IPS DF 6.9 (cell line): ENCODE results near the gene FIZ1.

Experiments
- DNase-seq: peaks from one replicate; pipeline ENCODE4 v3.0.0-alpha.2; 2013; ENCODE audit warnings: low read depth, low spot score
- H3K27ac ChIP-seq: one replicate; pipeline ENCODE4 v1.5.1; 2013; ENCODE audit warnings: low read length, control low read depth
- H3K27me3 ChIP-seq: 2 replicates; pipeline ENCODE4 v1.6.1; 2013; ENCODE audit warnings: mild to moderate bottlenecking, low read length; ENCODE audit not compliant: control insufficient read depth, insufficient read depth
- H3K36me3 ChIP-seq: 2 replicates; pipeline ENCODE4 v1.6.1; 2013; ENCODE audit warnings: low read length; ENCODE audit not compliant: control insufficient read depth, insufficient read depth
- H3K4me1 ChIP-seq: 2 replicates; pipeline ENCODE4 v1.6.1; 2013; ENCODE audit warnings: low read length; ENCODE audit not compliant: control insufficient read depth, insufficient read depth
- H3K4me3 ChIP-seq: 2 replicates; pipeline ENCODE4 v1.5.1; 2013; ENCODE audit warnings: mild to moderate bottlenecking, low read length
- H3K9me3 ChIP-seq: 2 replicates; pipeline ENCODE4 v1.6.1; 2013; ENCODE audit warnings: low read length, inconsistent platforms; ENCODE audit not compliant: control insufficient read depth, insufficient read depth
- WGBS: extraction: QIAGEN DNeasy Blood & Tissue Kit; methylation state at CpG from one replicate; pipeline ENCODE4 v1.1.7; 2013; ENCODE audit warnings: mixed read lengths, missing lambda C conversion rate; ENCODE audit not compliant: insufficient read length, insufficient coverage; 5-methylcytosine and 5-hydroxymethylcytosine counted together

FIZ1 gene

GRCh38 chr19:55602104-55603001, 3.0 kb upstream of the FIZ1 start:
- WGBS: no CpG with 5 or more reads among the region's 60 CpGs
- Histone ChIP-seq H3K4me3 (no peak overlapping the region), H3K27ac (no peak overlapping the region), H3K36me3 (no peaks in the 10 kb centered on the region), H3K4me1 (peaks cover 1% of the 10 kb centered on the region), H3K27me3 (no peaks in the 10 kb centered on the region), H3K9me3 (no peaks in the 10 kb centered on the region)
- no peak for DNase-seq

DNA sequence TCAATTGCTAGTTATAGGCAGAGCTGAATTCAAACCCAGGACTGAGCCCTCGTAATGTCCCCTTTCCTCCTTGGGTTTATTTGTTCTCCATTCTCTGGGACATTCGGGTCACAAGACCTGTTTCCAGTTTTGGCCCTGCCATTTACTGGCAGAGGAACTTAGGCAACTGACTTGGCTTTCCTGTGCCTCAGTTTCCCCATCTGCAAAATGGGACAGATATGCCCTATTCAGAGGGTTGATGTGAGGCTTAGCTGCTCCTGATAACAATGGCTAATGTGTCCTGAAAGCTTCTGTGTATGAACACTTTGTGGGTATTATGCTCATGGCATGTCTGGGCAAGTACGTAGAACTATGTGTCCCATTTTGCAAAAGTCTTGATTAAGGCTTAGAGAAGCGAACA, 1.8 kb upstream of the FIZ1 start:
- peaks cover 1% of the 10 kb centered on the region for H3K4me1 ChIP-seq
- H3K9me3 ChIP-seq: no peaks in the 10 kb centered on the region
- WGBS: no CpG with 5 or more reads among the region's 4 CpGs
- no peak for DNase-seq
- H3K4me3 ChIP-seq: no peak overlapping the region; the same call in 1 of the 2 replicates
- H3K27ac ChIP-seq: no peak overlapping the region
- H3K36me3 ChIP-seq: no peaks in the 10 kb centered on the region
- no peaks in the 10 kb centered on the region for H3K27me3 ChIP-seq

DNA sequence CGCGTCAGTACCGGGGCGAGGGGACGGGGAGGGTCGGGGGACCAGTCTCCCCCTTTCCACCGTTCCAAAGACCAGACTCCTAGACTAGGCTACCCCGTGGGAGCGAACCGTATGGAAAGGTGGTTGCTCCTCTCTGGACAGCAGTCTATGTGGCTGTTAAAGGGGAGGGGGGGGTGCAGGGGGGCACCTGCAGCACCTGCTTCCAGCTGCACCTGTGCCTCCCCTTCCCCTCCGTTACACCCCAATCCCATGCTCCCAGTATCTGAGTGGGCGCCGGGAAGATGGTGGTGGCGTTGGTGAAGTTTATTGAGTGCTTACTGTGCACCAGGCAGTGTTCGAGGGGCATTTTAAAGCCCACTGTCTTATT, 1.3 kb upstream of the FIZ1 start:
- H3K4me1 ChIP-seq: peaks cover 1% of the 10 kb centered on the region
- H3K27ac ChIP-seq: no peak overlapping the region
- no CpG with 5 or more reads among the region's 15 CpGs for WGBS

DNA sequence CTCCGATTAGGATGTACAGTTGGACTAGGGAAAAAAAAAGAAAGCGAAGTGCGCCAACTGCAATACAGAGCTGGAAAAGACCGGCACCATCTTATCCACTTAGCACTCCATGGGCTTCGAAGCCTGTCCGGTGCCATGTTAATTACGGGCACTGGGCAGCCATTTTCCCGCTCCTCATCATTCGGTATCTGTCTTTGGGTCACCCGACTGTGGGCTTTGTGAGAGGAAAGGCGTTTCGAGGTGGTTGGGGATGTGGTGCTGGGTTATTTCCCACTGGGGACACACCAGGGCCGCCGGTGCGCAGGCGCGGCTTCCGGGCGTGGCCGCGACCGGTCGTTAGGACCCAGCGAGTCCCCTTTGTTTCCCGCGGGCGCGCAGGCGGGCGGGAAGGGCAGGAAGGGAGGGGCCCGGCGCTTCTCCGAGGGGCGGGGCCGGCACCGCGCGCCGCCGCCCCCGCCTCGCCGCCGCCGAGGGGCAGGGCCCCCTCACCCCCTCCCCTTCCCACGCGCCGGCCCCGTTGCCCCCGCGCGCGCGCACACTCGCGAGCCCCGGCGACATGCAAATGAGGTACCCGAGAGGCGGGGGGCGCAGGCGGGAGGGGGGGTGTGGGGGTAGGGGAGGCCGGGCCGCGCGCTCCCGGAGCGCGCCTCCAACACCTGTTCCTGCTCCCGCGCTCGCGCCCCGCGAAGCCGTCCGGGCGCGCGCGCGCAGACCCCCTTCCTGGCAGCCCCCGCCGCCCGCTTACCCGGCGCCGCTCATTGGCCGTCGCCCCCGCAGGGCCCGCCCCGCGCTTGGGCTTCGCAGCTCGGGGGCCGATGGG, 735 bp upstream of the FIZ1 start, which contains the start of gene ZNF524:
ZNF524 (plus strand) TSS at position 447 of the 820 bp plus-strand sequence. CDS start 1,825 bp downstream, outside the sequence.
- DNase-seq: no peak
- no CpG with 5 or more reads among the region's 97 CpGs for WGBS

More for the DNA sequence above, 1.3 kb upstream of the FIZ1 start:
- no peaks in the 10 kb centered on the region for H3K27me3 ChIP-seq
- DNase-seq: no peak
- no peaks in the 10 kb centered on the region for H3K9me3 ChIP-seq
- peak overlapping the region; percentile 68; the same call in 1 of the 2 replicates for H3K4me3 ChIP-seq
- no peaks in the 10 kb centered on the region for H3K36me3 ChIP-seq

DNA sequence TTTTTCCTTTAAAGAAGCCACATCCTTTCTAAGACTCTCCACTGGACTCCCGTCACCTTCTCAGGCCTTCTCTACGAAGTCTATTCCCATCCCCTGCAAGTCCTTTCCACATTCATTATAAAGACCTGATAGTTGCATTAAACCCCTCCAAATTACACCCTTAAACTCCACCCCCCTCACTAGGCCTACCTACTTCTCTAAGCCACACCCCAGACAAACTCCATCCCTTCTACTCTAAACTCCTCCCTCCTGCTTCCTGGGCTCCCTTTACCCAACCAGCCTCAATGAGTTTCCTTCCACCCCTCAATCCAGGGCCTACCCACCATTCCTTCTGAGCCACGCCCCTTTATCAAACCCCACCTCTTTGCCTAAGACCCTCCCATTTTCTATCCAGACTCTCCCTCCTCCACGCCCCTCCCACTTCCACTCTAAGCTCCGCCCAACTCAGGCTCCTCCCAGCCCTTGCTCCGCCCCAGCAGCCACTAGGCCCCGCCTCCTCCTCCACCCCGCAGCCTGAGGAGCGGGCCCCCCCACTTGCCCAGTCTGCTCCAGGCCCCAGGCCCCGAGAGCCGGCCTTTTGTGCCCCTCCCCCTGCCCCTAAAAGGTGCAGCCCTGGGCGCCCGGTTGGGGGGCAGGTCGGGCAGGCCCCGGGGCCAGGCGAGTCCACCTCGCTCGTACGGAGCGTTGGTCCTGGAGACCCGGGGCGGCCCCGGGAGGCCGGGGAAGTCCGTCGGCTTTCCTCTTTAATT, 424 bp downstream of the FIZ1 start:
- no CpG with 5 or more reads among the region's 26 CpGs for WGBS
- DNase-seq: peak; percentile 94
- Histone ChIP-seq H3K9me3 (no peaks in the 10 kb centered on the region), H3K36me3 (no peaks in the 10 kb centered on the region), H3K4me1 (peaks cover 1% of the 10 kb centered on the region), H3K27me3 (no peaks in the 10 kb centered on the region), H3K4me3 (peak overlapping the region; percentile 68; the same call in 1 of the 2 replicates), H3K27ac (no peak overlapping the region)

More for the DNA sequence above, 735 bp upstream of the FIZ1 start, which contains the start of gene ZNF524:
- Histone ChIP-seq H3K4me3 (peak within 1 kb of the TSS; percentile 68; the same call in 1 of the 2 replicates), H3K9me3 (no peaks in the 10 kb centered on the region), H3K27ac (no peak within 1 kb of the TSS), H3K4me1 (peaks cover 1% of the 10 kb centered on the region), H3K27me3 (no peaks in the 10 kb centered on the region), H3K36me3 (no peaks in the 10 kb centered on the region)

DNA sequence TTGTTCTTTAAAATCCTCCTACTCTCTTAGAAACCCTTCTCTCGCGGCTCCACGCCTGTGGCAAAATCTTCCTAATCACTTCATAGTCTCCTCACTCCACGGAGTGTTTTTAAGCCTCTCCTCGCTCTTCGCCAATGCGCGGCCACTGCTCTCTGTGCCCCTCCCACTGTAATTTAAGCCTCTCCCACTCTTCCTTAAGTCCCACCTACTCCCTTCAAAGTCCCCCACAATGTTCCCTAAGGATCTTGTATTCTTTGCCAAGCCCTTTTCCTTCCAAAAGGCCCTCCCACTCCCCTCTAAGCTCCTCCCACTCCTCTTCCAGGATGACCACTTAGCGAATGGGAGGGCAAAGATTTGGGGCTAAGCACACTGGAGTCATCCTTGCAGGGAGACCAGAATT, 1.3 kb downstream of the FIZ1 start:
- no peak for DNase-seq
- H3K4me1 ChIP-seq: no peaks in the 10 kb centered on the region; the same call in none of the 2 replicates
- no peaks in the 10 kb centered on the region for H3K27me3 ChIP-seq
- no CpG with 5 or more reads among the region's 9 CpGs for WGBS
- no peak overlapping the region for H3K27ac ChIP-seq
- H3K4me3 ChIP-seq: no peak overlapping the region
- no peaks in the 10 kb centered on the region for H3K36me3 ChIP-seq
- no peaks in the 10 kb centered on the region for H3K9me3 ChIP-seq

GRCh38 chr19:55597501-55597921, 1.8 kb downstream of the FIZ1 start:
- H3K27ac ChIP-seq: no peak overlapping the region
- H3K4me3 ChIP-seq: no peak overlapping the region
- H3K36me3 ChIP-seq: no peaks in the 10 kb centered on the region; the same call in 1 of the 2 replicates
- no CpG with 5 or more reads among the region's 30 CpGs for WGBS
- no peaks in the 10 kb centered on the region for H3K9me3 ChIP-seq
- peaks cover under 1% of the 10 kb centered on the region for H3K4me1 ChIP-seq
- no peak for DNase-seq
- H3K27me3 ChIP-seq: no peaks in the 10 kb centered on the region

DNA sequence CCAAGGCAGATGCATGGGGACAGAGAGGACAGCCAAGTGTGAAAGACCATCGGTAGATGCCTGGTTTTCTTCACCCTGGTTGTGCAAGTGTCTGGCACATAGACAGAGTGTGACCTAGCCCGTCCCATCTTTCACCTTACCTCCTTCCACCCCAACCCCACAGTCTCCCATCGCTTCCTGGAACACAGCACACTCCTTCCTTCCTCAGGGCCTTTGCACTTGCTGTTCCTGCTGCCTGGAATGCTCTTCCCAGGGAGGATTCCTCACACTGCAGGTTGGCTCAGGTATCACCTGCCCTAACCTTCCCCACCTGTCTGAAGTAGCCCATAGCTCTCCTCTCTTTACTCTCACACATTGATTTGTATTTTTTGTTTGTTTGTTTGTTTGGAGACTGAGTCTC, 3.0 kb downstream of the FIZ1 start:
- Histone ChIP-seq H3K36me3 (no peaks in the 10 kb centered on the region; the same call in 1 of the 2 replicates), H3K27me3 (no peaks in the 10 kb centered on the region), H3K9me3 (no peaks in the 10 kb centered on the region), H3K4me1 (peaks cover 2% of the 10 kb centered on the region), H3K27ac (no peak overlapping the region), H3K4me3 (no peak overlapping the region)
- WGBS: no CpG with 5 or more reads among the region's 3 CpGs
- no peak for DNase-seq

DNA sequence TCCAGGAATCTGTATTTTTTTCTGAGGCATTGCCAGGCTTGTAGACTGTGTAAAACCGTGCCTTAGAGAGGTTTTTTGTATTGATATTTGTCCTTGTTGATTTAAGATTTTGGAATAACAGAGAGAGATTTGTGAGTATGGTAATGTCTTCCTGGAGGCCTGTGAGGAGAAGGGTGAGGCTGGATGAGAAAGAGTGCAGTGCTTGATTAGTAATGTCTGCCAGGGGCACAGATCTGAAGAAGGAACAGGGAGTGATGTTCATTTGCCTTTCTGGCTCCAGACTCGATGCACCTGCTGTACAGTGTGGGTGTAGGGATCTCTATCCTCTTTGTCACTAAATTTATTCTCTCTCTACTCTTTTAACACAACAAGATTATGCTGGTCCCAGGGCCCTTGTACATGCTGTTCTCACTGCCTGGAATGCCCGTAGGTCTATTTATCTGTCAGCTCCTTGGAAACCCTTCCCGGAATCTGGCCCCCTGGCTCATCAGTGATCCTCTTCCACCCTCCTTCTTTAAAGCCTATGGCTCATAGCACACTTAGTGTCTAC, 4.2 kb downstream of the FIZ1 start:
- Histone ChIP-seq H3K4me3 (no peak overlapping the region), H3K27ac (no peak overlapping the region), H3K9me3 (no peaks in the 10 kb centered on the region), H3K4me1 (peaks cover 4% of the 10 kb centered on the region), H3K27me3 (no peaks in the 10 kb centered on the region), H3K36me3 (no peaks in the 10 kb centered on the region; the same call in 1 of the 2 replicates)
- WGBS: no CpG with 5 or more reads among the region's 4 CpGs
- DNase-seq: no peak
